CD4-positive, CD25-positive, alpha-beta regulatory T cell (primary cell): Measurements from ENCODE around the gene SCGB1D1. TPM values are rescaled to one million over a fixed set of nuclear protein-coding genes. Genes with fewer than 3 reads are reported as not detected.

Source experiments
- ATAC-seq, 2 donors: fragments of 150-1000 bp; cut with Tn5 transposase; one replicate each; pipeline ENCODE4 v1.10.0; 2021; ENCODE audit warnings: low read depth in 2 of 2, moderate number of reproducible peaks in 2 of 2, moderate library complexity in 1 of 2
- DNase-seq, 3 donors: peaks; one replicate each; pipeline versions ENCODE4 v3.0.0 to v3.0.0-alpha.2; 2012 to 2022; ENCODE audit warnings: mixed read lengths in 1 of 3
- H3K27ac ChIP-seq: one replicate; pipeline ENCODE4 v1.7.0; 2013; ENCODE audit warnings: mild to moderate bottlenecking, low read length; ENCODE audit not compliant: insufficient read depth, poor library complexity, severe bottlenecking
- H3K27me3 ChIP-seq: one replicate; pipeline ENCODE4 v1.7.0; 2013; ENCODE audit warnings: low read length; ENCODE audit not compliant: control insufficient read depth, insufficient read depth
- H3K36me3 ChIP-seq: one replicate; pipeline ENCODE4 v1.7.0; 2013; ENCODE audit warnings: mild to moderate bottlenecking, low read length, moderate library complexity; ENCODE audit not compliant: control insufficient read depth, insufficient read depth
- H3K4me1 ChIP-seq: 2 replicates; pipeline ENCODE4 v1.7.0; 2013; ENCODE audit warnings: mild to moderate bottlenecking, low read length; ENCODE audit not compliant: insufficient read depth, control insufficient read depth, poor library complexity, severe bottlenecking
- H3K4me3 ChIP-seq: one replicate; pipeline ENCODE4 v1.7.0; 2013; ENCODE audit warnings: low read depth, mild to moderate bottlenecking, low read length, moderate library complexity
- H3K9me3 ChIP-seq, 2 experiments: 1 replicate in 1 of 2; 2 replicates in 1 of 2; pipeline ENCODE4 v1.7.0; 2013; ENCODE audit warnings: low read length in 2 of 2, mild to moderate bottlenecking in 1 of 2, moderate library complexity in 1 of 2; ENCODE audit not compliant: control insufficient read depth in 2 of 2
- H3K27ac Mint-ChIP-seq, 3 donors: one replicate each; pipeline ENCODE4 v1.8.0; 2020 to 2022; ENCODE audit warnings: mild to moderate bottlenecking in 3 of 3, mixed read lengths in 3 of 3, moderate library complexity in 2 of 3
- H3K27me3 Mint-ChIP-seq: one replicate; pipeline ENCODE4 v1.8.0; 2022; ENCODE audit warnings: mild to moderate bottlenecking, mixed read lengths
- H3K36me3 Mint-ChIP-seq: one replicate; pipeline ENCODE4 v1.8.0; 2020; ENCODE audit warnings: mixed read lengths
- H3K4me1 Mint-ChIP-seq, 4 donors: one replicate each; pipeline ENCODE4 v1.8.0; 2020 to 2022; ENCODE audit warnings: mixed read lengths in 4 of 4, mild to moderate bottlenecking in 1 of 4
- H3K4me3 Mint-ChIP-seq, 4 donors: one replicate each; pipeline ENCODE4 v1.8.0; 2020 to 2022; ENCODE audit warnings: mild to moderate bottlenecking in 4 of 4, mixed read lengths in 4 of 4, moderate library complexity in 3 of 4
- H3K9me3 Mint-ChIP-seq, 7 donors: one replicate each; pipeline ENCODE4 v1.8.0; 2020 to 2022; ENCODE audit warnings: mixed read lengths in 7 of 7, mild to moderate bottlenecking in 3 of 7, moderate library complexity in 2 of 7
- polyA plus RNA-seq, 4 donors: library from polyadenylated mRNA; unstranded; fragments of 300-500 nt; fragmentation: Illumina TruSeq; gene quantifications; one replicate each; pipeline ENCODE4 v1.2.3, GENCODE V29; 2021
- total RNA-seq: library from RNA; stranded (reverse); gene quantifications from one replicate; pipeline ENCODE4 v1.2.3, GENCODE V29; 2022

Gene SCGB1D1
- total and polyA plus RNA-seq, 5 donors from 2014 or later = not detected

DNA sequence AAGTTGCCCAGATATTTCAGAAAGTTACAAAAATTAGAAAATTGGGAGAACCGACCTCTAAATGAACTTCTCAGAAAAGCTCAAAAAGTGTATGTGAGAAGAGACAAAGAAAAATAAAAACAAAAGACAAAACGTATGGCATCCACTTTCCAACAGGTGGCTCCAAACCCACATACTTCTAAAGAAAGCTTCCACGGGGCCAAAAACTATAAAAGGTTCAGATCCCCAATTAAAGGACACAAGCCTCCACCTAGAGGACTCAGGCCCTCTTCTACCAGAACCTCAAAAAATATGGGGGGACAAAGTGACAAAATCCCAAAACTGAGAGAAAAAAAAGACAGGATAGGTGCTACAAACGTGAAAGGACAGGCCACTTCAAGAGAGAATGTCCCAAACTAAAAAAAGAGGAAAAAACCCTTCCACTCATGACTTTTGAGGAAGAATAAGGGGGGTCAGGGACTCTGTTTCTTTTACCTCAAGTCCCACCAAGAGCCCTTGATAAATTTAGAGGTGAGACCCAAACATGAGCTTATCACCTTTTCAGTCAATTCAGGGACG lies 27.3 kb downstream of the SCGB1D1 start:
- H3K36me3 Mint-ChIP-seq = no peaks in the 10 kb centered on the region
- Histone ChIP-seq H3K9me3 (peaks cover 3 to 6% of the 10 kb centered on the region in 2 experiments), H3K4me3 (no peak overlapping the region), H3K4me1 (no peaks in the 10 kb centered on the region), H3K27me3 (peaks cover 2% of the 10 kb centered on the region), H3K36me3 (no peaks in the 10 kb centered on the region), H3K27ac (no peak overlapping the region)
- H3K4me3 Mint-ChIP-seq = no peak overlapping the region
- ATAC-seq (no peak), DNase-seq (peak in 1 of 3 donors; percentile 15)
- H3K9me3 Mint-ChIP-seq = peaks cover 0 to 17% (median 4%) of the 10 kb centered on the region in 7 donors
- no peak overlapping the region for H3K27ac Mint-ChIP-seq
- H3K4me1 Mint-ChIP-seq = no peaks in the 10 kb centered on the region
- peaks cover 39% of the 10 kb centered on the region for H3K27me3 Mint-ChIP-seq

DNA sequence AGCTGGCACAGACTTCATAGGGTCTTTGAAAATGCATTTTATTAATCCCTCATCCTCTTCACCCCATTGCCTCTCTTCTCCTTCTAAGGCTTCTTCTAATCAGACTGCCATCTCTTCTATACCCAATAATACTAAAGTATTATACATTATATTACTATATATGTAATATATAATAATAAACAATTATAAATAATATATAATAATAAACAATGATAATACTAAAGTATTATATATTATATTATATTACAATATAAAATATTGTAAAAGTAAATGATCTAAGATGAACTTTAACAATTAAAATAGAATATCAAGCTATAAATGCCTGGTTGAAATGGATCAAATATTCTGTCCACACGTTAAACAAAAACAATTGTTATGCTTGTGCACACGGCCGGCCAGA lies 31.5 kb downstream of the SCGB1D1 start:
- Histone ChIP-seq H3K27ac (no peak overlapping the region), H3K4me1 (no peaks in the 10 kb centered on the region), H3K4me3 (no peak overlapping the region), H3K27me3 (no peaks in the 10 kb centered on the region), H3K9me3 (peaks cover 29% of the 10 kb centered on the region in 2 experiments), H3K36me3 (no peaks in the 10 kb centered on the region)
- Mint-ChIP-seq H3K9me3 (peaks cover 0 to 44% (median 14%) of the 10 kb centered on the region in 7 donors), H3K36me3 (no peaks in the 10 kb centered on the region), H3K4me3 (no peak overlapping the region), H3K27me3 (peaks cover 28% of the 10 kb centered on the region), H3K27ac (no peak overlapping the region), H3K4me1 (no peaks in the 10 kb centered on the region)
- DNase-seq (no peak), ATAC-seq (no peak)

DNA sequence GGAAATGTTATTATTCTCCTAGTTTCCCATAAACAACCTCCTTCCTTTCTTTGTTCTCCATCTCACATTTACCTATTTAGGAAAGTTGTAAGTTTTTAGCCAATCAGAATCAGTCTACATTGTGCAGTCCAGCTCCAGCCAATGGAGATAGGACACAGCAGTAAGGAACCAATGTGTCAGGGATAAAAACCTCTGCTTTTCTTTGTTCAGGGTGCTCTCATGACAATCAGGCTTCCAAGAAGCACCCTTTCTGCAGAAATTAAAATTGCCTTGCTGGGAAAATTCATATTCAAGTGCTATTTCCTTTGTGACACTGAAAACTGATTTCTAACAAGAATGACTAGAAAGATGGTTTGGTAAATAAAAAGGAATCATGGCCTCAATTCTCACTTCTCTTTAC lies 33.1 kb downstream of the SCGB1D1 start:
- no peaks in the 10 kb centered on the region for H3K4me1 Mint-ChIP-seq
- Histone ChIP-seq H3K4me3 (no peak overlapping the region), H3K9me3 (peaks cover 29% of the 10 kb centered on the region in 2 experiments), H3K4me1 (no peaks in the 10 kb centered on the region), H3K27me3 (peaks cover 4% of the 10 kb centered on the region), H3K36me3 (no peaks in the 10 kb centered on the region), H3K27ac (no peak overlapping the region)
- no peak for ATAC-seq
- peaks cover 14% of the 10 kb centered on the region for H3K27me3 Mint-ChIP-seq
- no peaks in the 10 kb centered on the region for H3K36me3 Mint-ChIP-seq
- no peak for DNase-seq
- peaks cover 0 to 44% (median 14%) of the 10 kb centered on the region in 7 donors for H3K9me3 Mint-ChIP-seq
- H3K4me3 Mint-ChIP-seq = no peak overlapping the region
- no peak overlapping the region for H3K27ac Mint-ChIP-seq

DNA sequence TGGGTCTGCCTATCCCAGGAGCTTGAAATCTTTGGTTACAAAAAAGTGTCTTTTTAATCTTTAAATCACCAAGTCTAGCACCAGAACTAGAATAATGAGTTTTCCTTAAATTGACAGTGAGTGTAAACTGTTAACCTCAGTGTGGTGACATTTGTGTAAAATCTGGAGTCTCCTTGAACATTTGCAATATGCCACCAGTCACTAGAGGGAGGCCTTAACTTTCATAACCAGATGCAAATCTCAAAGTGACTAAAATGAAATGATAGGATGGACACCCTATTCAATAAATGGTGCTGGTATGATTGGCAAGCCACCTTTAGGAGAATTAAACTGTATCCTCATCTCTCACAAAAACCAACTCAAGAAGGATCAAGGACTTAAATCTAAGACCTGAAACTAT lies 43.7 kb downstream of the SCGB1D1 start:
- Mint-ChIP-seq H3K4me1 (no peaks in the 10 kb centered on the region), H3K27me3 (peaks cover 14% of the 10 kb centered on the region)
- no peak for ATAC-seq

DNA sequence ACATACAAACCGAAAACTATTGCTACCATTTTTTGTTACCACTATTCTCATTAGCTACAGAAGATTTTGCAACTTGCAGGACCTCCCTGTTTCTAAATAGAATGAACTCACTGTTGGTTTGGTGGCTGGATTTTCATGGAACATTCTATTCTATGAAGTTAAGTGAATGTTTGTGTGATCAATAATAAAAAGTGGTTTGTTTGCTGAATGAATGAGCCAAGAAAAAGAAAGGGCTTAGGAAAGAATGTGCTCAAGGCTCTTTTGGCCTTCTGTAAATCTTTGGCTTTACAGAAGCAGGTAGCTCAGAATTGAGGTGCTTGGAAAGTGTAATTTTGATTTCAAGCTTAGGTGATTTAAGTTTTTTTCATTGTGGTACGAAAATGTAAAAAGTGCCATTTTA lies 46.2 kb downstream of the SCGB1D1 start:
- Mint-ChIP-seq H3K27ac (no peak overlapping the region), H3K4me3 (no peak overlapping the region), H3K27me3 (peaks cover 18% of the 10 kb centered on the region), H3K9me3 (peaks cover 0 to 1% (median 0%) of the 10 kb centered on the region in 7 donors), H3K36me3 (no peaks in the 10 kb centered on the region), H3K4me1 (no peaks in the 10 kb centered on the region)
- H3K27me3 ChIP-seq = peaks cover 12% of the 10 kb centered on the region
- H3K36me3 ChIP-seq = no peaks in the 10 kb centered on the region
- no peaks in the 10 kb centered on the region for H3K4me1 ChIP-seq
- no peak overlapping the region for H3K4me3 ChIP-seq
- DNase-seq (no peak), ATAC-seq (no peak)
- H3K27ac ChIP-seq = no peak overlapping the region
- no peaks in the 10 kb centered on the region for H3K9me3 ChIP-seq

More for the DNA sequence above, 43.7 kb downstream of the SCGB1D1 start:
- Mint-ChIP-seq H3K4me3 (no peak overlapping the region), H3K9me3 (peaks cover 0 to 2% (median 0%) of the 10 kb centered on the region in 7 donors), H3K27ac (no peak overlapping the region), H3K36me3 (no peaks in the 10 kb centered on the region)
- H3K27me3 ChIP-seq = peaks cover 12% of the 10 kb centered on the region
- no peak overlapping the region for H3K4me3 ChIP-seq
- no peaks in the 10 kb centered on the region for H3K9me3 ChIP-seq
- DNase-seq = peak in 1 of 3 donors; percentile 12
- no peaks in the 10 kb centered on the region for H3K36me3 ChIP-seq
- H3K27ac ChIP-seq = no peak overlapping the region
- H3K4me1 ChIP-seq = no peaks in the 10 kb centered on the region

DNA sequence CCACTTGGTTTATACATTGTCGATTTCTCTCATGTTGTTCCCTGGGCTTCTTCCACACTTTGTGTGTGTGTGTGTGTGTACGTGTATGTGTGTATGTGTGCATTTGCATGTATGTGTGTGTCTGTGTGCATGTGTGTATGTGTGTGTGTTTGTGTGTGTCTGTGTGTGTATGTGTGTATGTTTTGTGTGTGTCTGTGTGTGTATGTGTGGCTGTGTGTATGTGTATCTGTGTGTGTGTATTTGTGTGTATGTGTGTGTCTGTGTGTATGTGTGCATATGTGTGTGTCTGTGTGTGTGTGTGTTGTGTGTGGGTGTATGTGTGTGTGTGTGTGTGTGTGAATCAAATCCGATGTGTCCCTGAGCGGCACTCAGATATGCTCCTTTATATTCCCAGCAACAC lies 47.5 kb downstream of the SCGB1D1 start:
- DNase-seq (no peak), ATAC-seq (no peak)
- H3K4me1 Mint-ChIP-seq = no peaks in the 10 kb centered on the region
- Histone ChIP-seq H3K27me3 (peaks cover 12% of the 10 kb centered on the region), H3K9me3 (no peaks in the 10 kb centered on the region), H3K4me3 (no peak overlapping the region), H3K36me3 (no peaks in the 10 kb centered on the region), H3K27ac (no peak overlapping the region), H3K4me1 (no peaks in the 10 kb centered on the region)
- H3K4me3 Mint-ChIP-seq = no peak overlapping the region
- H3K36me3 Mint-ChIP-seq = no peaks in the 10 kb centered on the region
- H3K27ac Mint-ChIP-seq = no peak overlapping the region
- H3K9me3 Mint-ChIP-seq = no peaks in the 10 kb centered on the region
- H3K27me3 Mint-ChIP-seq = peaks cover 18% of the 10 kb centered on the region

DNA sequence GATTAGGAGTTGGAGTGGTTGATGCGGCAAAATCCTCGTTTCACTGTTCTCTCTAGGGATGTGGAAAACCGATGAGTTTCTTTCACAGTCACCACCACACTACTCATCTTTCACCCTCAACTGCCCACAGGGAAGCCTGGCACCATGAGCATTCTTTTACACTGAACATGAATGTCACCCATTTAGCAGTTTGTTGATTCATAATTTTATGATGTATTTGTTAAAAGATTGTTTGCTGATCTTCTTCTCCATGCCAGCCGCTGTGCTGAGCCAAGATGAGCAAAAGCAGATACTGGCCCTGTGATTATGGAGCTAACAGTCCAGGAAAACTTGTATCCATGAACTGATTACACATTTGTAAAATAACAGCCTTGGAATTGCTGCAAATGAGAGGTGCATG lies 48.1 kb downstream of the SCGB1D1 start:
- Histone ChIP-seq H3K9me3 (no peaks in the 10 kb centered on the region), H3K27me3 (peaks cover 12% of the 10 kb centered on the region), H3K36me3 (no peaks in the 10 kb centered on the region), H3K27ac (no peak overlapping the region), H3K4me1 (no peaks in the 10 kb centered on the region), H3K4me3 (no peak overlapping the region)
- H3K36me3 Mint-ChIP-seq = no peaks in the 10 kb centered on the region
- no peak overlapping the region for H3K27ac Mint-ChIP-seq
- DNase-seq (no peak), ATAC-seq (no peak)
- H3K27me3 Mint-ChIP-seq = peaks cover 23% of the 10 kb centered on the region
- no peak overlapping the region for H3K4me3 Mint-ChIP-seq
- no peaks in the 10 kb centered on the region for H3K9me3 Mint-ChIP-seq
- H3K4me1 Mint-ChIP-seq = no peaks in the 10 kb centered on the region

DNA sequence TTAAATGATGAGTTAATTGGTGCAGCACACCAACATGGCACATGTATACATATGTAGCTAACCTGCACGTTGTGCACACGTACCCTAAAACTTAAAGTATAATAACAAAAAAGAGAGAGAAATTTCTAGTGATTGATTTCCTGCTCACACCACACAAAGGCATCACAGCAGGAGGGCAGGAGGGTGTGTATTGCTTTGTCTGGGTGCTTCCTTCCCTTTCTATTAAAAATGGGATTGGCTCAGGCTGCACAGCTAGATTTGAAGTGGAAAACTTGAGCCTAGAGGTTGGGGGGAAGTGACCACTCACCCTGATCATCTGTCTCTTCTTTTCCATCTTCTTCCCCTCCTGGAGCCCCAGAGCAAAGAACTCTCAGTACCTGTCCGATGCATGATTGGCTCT lies 51.1 kb downstream of the SCGB1D1 start:
- peaks cover 6% of the 10 kb centered on the region for H3K27me3 ChIP-seq
- Mint-ChIP-seq H3K27ac (no peak overlapping the region), H3K27me3 (peaks cover 17% of the 10 kb centered on the region), H3K4me3 (no peak overlapping the region), H3K4me1 (no peaks in the 10 kb centered on the region), H3K36me3 (no peaks in the 10 kb centered on the region), H3K9me3 (no peaks in the 10 kb centered on the region)
- no peaks in the 10 kb centered on the region for H3K9me3 ChIP-seq
- ATAC-seq = no peak
- no peaks in the 10 kb centered on the region for H3K4me1 ChIP-seq
- no peak overlapping the region for H3K4me3 ChIP-seq
- H3K36me3 ChIP-seq = no peaks in the 10 kb centered on the region
- DNase-seq = no peak
- H3K27ac ChIP-seq = no peak overlapping the region
